HL-60 (cell line): Measurements from ENCODE around the gene RCL1.
"Not testable (repeated sequence)": the region's sequence is repeated elsewhere in the genome, so short reads cannot be mapped to it uniquely, and the experiment has no call there.

Source experiments
- DNase-seq, 2 experiments: peaks; one replicate each; pipeline ENCODE4 v3.0.0-alpha.2; 2010 to 2020; ENCODE audit warnings: low read depth in 1 of 2, low spot score in 1 of 2
- H3K27ac ChIP-seq: fragments of 250-450 bp; sonication (Bioruptor Pico); replicated peaks from 2 replicates; pipeline ENCODE4 v1.5.1; 2020; ENCODE audit warnings: mild to moderate bottlenecking, moderate library complexity
- H3K27me3 ChIP-seq: fragments of 250-450 bp; sonication (Bioruptor Pico); 2 replicates; pipeline ENCODE4 v1.5.1; 2021; ENCODE audit warnings: mild to moderate bottlenecking, moderate library complexity; ENCODE audit not compliant: insufficient read depth, poor library complexity, severe bottlenecking
- H3K4me3 ChIP-seq: replicated peaks from 2 replicates; pipeline ENCODE4 v1.5.1; 2011; ENCODE audit warnings: mild to moderate bottlenecking, control low read depth, low read length; ENCODE audit not compliant: insufficient read depth
- CTCF ChIP-seq: IDR thresholded peaks from one replicate; pipeline ENCODE4 v1.5.1; 2011; ENCODE audit warnings: low read length, control low read depth, inconsistent platforms; ENCODE audit not compliant: insufficient read depth
- GABPA ChIP-seq: IDR thresholded peaks from 2 replicates; pipeline ENCODE4 v1.6.1; 2012; ENCODE audit warnings: low read depth
- POLR2AphosphoS5 ChIP-seq: IDR thresholded peaks from 2 replicates; pipeline ENCODE4 v1.6.1; 2012; ENCODE audit warnings: low read depth
- REST ChIP-seq: IDR thresholded peaks from 2 replicates; pipeline ENCODE4 v1.6.1; 2012; ENCODE audit warnings: low read depth; ENCODE audit not compliant: insufficient replicate concordance
- SPI1 ChIP-seq: IDR thresholded peaks from 2 replicates; pipeline ENCODE4 v1.6.1; 2012; ENCODE audit warnings: low read depth, mild to moderate bottlenecking, borderline replicate concordance

The RCL1 gene

GRCh38 chr9:4771788-4772187, 21.0 kb upstream of the RCL1 start:
- DNase-seq = no peak
- Histone ChIP-seq H3K27ac (no peak overlapping the region), H3K27me3 (no peaks in the 10 kb centered on the region), H3K4me3 (no peak overlapping the region)
- TF ChIP-seq POLR2AphosphoS5 = no peak
- TF ChIP-seq SPI1 = no peak
- no peak for TF ChIP-seq GABPA
- no peak for TF ChIP-seq REST
- no peak for TF ChIP-seq CTCF

- no peak for DNase-seq
Observed at GRCh38 chr9:4774209-4774608, 18.5 kb upstream of the RCL1 start.

GRCh38 chr9:4774958-4775357, 17.8 kb upstream of the RCL1 start:
- not testable (repeated sequence) for H3K27ac ChIP-seq, H3K27me3 ChIP-seq, H3K4me3 ChIP-seq, DNase-seq

More at GRCh38 chr9:4774209-4774608, 18.5 kb upstream of the RCL1 start:
- Histone ChIP-seq H3K4me3 (no peak overlapping the region), H3K27ac (no peak overlapping the region), H3K27me3 (no peaks in the 10 kb centered on the region)
- TF ChIP-seq REST (no peak), CTCF (no peak), GABPA (no peak), POLR2AphosphoS5 (no peak), SPI1 (no peak)

- H3K27me3 ChIP-seq = no peaks in the 10 kb centered on the region
- no peak overlapping the region for H3K4me3 ChIP-seq
- H3K27ac ChIP-seq = no peak overlapping the region
- TF ChIP-seq CTCF = no peak
- no peak for TF ChIP-seq POLR2AphosphoS5
- no peak for TF ChIP-seq REST
- no peak for TF ChIP-seq GABPA
- TF ChIP-seq SPI1 = no peak
- DNase-seq = no peak
Observed at GRCh38 chr9:4780651-4781050, 12.1 kb upstream of the RCL1 start.
